ENCODE data around the gene ITGA6.
"Not testable (repeated sequence)": the region's sequence is repeated elsewhere in the genome, so short reads cannot be mapped to it uniquely, and the experiment has no call there.

The ITGA6 gene

GRCh38 chr2:172513524-172513900 is 86.1 kb downstream of the ITGA6 start:
- DNase-seq (ENCODE audit: low read depth), result no peak
- no peak overlapping the region for H3K4me3 ChIP-seq (ENCODE audit: low read depth, low read length)
- TF ChIP-seq CTCF (IDR thresholded peaks at IDR 0.05; ENCODE audit: low read depth, low read length, missing control alignments), result no peak

- DNase-seq (ENCODE audit: low read depth), result no peak
- H3K4me3 ChIP-seq (ENCODE audit: low read depth, low read length), result no peak overlapping the region
These were observed 86.7 kb downstream of the ITGA6 start for GRCh38 chr2:172513935-172514586.

GRCh38 chr2:172516299-172516698 is 88.9 kb downstream of the ITGA6 start:
- no peak for TF ChIP-seq CTCF (IDR thresholded peaks at IDR 0.05; ENCODE audit: low read depth, low read length, missing control alignments)
- DNase-seq (ENCODE audit: low read depth), result no peak

More at GRCh38 chr2:172513935-172514586, 86.7 kb downstream of the ITGA6 start:
- TF ChIP-seq CTCF (IDR thresholded peaks at IDR 0.05; ENCODE audit: low read depth, low read length, missing control alignments), result no peak

GRCh38 chr2:172518995-172519394 is 91.6 kb downstream of the ITGA6 start:
- no peak for DNase-seq (ENCODE audit: low read depth)
- no peak for TF ChIP-seq CTCF (IDR thresholded peaks at IDR 0.05; ENCODE audit: low read depth, low read length, missing control alignments)
- no peak overlapping the region for H3K4me3 ChIP-seq (ENCODE audit: low read depth, low read length)

More at GRCh38 chr2:172516299-172516698, 88.9 kb downstream of the ITGA6 start:
- no peak overlapping the region for H3K4me3 ChIP-seq (ENCODE audit: low read depth, low read length)

GRCh38 chr2:172525601-172526000 is 98.2 kb downstream of the ITGA6 start:
- H3K4me3 ChIP-seq (ENCODE audit: low read depth, low read length), result no peak overlapping the region
- no peak for DNase-seq (ENCODE audit: low read depth)
- no peak for TF ChIP-seq CTCF (IDR thresholded peaks at IDR 0.05; ENCODE audit: low read depth, low read length, missing control alignments)

- TF ChIP-seq CTCF (IDR thresholded peaks at IDR 0.05; ENCODE audit: low read depth, low read length, missing control alignments), result no peak
- no peak for DNase-seq (ENCODE audit: low read depth)
- no peak overlapping the region for H3K4me3 ChIP-seq (ENCODE audit: low read depth, low read length)
These were observed 103.9 kb downstream of the ITGA6 start for GRCh38 chr2:172531309-172531708.

GRCh38 chr2:172532461-172532860 is 105.1 kb downstream of the ITGA6 start:
- not testable (repeated sequence) for DNase-seq (ENCODE audit: low read depth); H3K4me3 ChIP-seq (ENCODE audit: low read depth, low read length)
